Measurements from ENCODE around the gene COL5A1.
"Not testable (repeated sequence)": the region's sequence is repeated elsewhere in the genome, so short reads cannot be mapped to it uniquely, and the experiment has no call there.

The COL5A1 gene

GRCh38 chr9:134857451-134857850, 215.8 kb downstream of the COL5A1 start:
- not testable (repeated sequence) for H3K27ac ChIP-seq; DNase-seq (ENCODE audit: low read depth, low spot score)

- DNase-seq (ENCODE audit: low read depth, low spot score) = peak; percentile 14
Measured at GRCh38 chr9:134858051-134858841, 216.6 kb downstream of the COL5A1 start.

GRCh38 chr9:134860510-134860909, 218.9 kb downstream of the COL5A1 start:
- no peak overlapping the region for H3K27ac ChIP-seq
- DNase-seq (ENCODE audit: low read depth, low spot score) = no peak

More at GRCh38 chr9:134858051-134858841, 216.6 kb downstream of the COL5A1 start:
- H3K27ac ChIP-seq = no peak overlapping the region

DNA sequence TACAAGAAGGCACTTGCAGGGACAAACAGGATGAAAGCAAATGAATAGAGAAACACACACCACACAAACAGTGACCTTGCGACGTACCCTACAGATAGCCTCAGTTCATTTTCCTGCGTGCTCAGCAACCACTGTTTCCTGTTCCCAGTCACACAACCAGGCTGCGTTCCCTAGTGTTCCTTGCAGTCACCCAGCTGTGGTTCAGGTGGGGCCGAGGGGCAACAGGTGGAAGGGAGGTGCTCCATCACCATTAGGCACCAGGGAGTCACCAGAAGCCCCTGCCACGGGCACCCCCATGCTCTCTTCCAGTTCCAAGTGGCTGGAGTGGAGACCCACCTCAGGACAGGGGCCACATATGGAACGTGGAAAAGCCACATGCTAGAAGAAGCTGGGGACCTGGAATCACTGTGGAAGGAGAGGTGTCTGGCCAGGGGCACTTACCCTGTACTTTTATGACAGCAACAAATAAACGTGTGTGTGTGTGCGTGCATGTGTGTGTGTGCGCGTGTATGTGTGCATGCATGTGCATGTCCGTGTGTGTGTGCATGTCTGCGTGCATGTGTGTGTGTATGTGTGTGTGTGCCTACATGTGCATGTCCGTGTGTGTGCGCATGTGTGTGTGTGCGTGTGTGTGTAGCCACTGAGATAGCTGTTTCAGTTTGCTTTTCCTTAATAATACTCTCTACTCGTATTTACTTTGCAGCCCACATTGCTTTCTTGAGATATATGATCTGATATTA, 220.2 kb downstream of the COL5A1 start:
- no peak overlapping the region for H3K27ac ChIP-seq
- DNase-seq (ENCODE audit: low read depth, low spot score) = no peak

DNA sequence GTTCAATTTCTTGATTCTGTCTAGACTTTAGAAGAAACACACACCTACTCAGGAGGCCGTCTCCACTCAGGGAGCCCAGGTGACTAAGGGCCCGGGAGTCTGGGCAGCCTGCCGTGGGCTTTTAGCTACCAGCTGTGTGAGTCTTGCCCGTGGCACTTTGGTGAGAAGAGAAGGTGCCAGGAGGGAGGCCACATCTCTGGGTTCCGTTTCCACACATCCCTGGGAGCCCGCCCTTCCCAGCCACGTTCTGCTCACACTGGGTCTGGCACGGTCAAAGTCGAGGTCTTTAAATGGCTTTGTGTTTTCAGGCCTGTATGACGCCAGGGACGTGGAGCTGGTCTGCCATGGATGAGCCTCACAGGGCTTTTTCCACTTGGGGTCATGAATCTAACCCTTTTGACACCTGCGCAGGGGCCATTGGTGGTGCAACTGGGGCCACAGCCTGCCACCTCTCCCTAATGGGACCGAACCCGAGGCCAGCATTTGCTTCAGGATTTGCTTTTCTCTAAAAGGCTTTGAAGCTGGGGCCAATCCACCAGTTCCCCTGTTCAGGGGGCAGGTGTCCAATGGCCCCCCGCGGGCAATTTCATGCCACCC, 221.8 kb downstream of the COL5A1 start:
- no peak for DNase-seq (ENCODE audit: low read depth, low spot score)
- H3K27ac ChIP-seq = no peak overlapping the region

DNA sequence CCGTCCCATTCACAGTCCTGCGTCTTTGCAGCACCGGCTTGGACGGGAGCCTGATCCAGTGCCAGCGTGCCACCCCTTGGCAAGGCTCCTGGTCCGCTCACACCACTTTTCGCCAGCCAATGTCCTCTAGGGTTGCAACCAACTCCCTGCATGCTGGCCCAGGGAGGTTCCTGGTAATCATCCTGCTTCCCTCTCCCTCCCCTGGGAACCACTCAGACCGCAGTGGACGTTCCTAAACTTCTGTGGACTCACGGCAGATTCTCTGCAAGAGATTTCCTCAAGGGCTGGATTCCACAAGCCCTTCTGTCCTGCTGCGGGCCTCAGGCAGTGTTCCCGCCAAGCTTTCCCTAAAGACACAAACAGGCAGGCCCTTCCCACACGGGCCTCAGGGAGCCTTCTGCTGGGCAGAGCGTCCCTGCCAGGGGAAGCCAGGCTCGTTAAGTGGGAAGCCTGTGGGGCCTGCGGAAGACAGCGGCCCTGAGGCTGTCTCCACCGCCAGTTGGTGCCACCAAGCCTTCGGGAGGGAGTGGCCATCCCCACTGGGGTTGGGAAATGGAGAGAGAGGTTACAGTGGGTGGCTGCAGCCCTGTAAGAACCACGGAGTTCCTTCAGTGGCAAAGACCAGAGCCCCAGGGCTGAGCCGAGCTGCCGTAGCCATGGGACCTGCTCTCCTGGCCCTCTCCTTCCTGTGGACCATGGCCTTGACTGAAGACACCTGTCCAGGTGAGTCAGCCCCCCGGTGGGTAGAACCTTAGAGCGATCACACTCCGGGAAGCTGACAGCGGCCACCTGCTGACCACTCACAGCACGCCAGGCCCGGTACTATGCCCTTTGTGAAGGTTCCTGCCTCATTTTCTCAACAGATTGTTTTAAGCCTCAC, 222.6 kb downstream of the COL5A1 start:
- H3K27ac ChIP-seq = no peak overlapping the region

GRCh38 chr9:134864821-134865190, 223.2 kb downstream of the COL5A1 start:
- DNase-seq (ENCODE audit: low read depth, low spot score) = no peak
- H3K27ac ChIP-seq = no peak overlapping the region

More for the DNA sequence above, 222.6 kb downstream of the COL5A1 start:
- no peak for DNase-seq (ENCODE audit: low read depth, low spot score)

DNA sequence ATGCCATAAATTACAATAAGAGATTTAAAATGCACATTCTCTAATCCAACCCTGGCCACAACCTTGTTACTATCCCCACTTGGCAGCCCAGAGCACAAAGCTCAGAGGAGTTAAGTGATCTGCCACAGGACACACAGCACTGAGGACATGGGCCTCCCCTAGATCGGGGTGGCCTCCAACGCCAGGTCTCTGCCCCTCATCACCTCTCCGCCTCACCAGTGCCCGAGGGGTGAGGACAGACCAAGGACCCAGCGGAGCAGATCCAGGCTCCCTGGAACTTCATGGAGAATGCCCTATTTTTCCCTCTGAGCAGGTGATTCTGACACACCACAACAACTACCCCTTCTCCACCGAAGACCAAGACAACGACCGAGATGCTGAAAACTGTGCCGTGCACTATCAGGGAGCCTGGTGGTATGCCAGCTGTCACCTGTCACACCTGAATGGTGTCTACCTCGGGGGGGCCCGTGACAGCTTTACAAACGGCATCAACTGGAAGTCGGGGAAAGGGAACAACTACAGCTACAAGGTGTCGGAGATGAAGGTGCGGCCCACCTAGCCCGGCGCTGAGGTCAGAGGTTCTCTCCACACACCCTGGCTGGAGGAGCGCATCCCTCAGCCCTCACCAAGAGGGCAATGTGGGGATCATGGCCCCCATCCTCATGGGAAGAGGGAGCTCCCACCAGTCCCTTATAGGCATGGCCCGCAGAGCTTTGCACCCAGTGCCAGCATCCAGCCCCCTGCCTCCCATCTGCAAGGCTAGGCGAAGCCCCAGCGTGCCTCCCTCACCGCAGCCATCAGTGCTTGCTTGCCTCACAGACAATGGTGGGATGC, 226.5 kb downstream of the COL5A1 start:
- no peak overlapping the region for H3K27ac ChIP-seq
- DNase-seq (ENCODE audit: low read depth, low spot score) = no peak

DNA sequence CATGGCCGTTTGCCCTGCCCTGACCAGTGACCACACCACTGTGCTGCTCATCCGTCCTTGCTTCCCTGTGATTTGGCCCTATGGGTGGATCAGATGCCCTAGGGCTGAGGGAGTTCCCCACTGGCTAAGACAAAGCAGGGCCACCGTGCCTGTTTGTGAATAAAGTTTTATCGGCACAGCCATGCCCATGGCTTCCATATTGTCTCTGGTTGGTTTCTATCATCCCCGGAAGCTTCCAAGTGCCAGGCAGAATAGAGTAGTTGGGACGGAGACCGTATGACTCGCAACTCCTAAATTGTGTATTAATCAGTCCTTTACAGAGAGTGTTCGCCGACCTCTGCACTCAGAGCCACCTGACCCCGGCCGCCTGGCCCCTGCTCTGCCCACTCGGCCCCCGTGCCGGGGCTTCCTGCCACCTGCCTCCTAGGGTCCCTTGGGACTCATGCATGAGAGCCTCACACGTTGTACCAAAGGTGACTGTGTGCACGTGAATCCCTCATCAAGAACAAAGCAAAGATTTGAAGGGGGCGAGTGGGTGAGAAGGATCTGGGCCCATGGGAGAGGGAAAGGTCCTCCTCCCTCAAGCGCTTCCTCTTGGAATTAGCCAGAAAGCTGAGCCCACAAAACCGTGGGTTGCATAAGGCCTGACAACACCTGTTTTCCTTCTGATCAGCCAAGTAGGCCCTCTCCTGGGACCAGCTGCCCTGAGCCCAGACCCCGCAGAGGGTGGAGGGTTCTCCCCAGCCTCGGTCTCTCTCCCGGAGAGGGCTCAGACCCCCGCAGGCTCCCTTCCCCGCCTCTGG, 227.3 kb downstream of the COL5A1 start:
- no peak for DNase-seq (ENCODE audit: low read depth, low spot score)
- no peak overlapping the region for H3K27ac ChIP-seq

DNA sequence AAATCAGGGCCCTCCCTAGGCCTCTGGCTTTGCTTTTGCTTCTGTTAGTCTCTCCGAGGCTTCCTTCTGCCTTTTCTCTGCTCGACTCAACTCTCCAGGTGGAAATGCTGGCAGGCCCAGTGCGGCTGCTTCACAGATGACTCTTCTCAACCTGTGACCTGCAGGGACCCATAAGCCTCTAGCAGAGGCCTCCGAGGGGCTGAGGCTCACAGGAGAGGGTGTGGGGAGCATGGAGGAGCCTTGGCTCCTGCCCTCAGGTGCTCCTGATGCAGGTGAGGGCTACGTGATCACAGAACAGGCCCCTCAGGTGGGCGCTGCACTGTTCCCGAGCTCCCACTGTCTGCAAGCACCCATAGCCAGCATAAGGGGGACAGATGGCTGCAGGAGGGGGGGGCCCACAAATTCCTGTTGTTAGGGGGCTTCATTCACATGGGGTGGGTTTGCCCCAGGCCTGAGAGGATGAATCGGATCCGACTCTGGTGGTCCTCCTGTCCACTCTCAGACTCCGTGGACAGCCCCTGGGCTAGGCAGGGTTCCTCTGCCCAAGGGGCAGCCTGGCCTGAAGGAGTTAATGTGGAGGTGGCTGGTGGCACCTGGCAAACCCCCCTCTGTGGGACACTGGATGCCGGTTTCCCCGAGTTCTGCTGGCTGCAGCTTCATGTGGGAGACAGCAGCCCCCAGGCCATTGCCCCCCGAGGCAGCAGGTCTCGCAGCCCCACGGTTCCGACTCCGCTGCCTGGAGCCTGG, 228.1 kb downstream of the COL5A1 start:
- DNase-seq (ENCODE audit: low read depth, low spot score) = no peak
- no peak overlapping the region for H3K27ac ChIP-seq

GRCh38 chr9:134870301-134870694, 228.7 kb downstream of the COL5A1 start:
- H3K27ac ChIP-seq = no peak overlapping the region
- DNase-seq (ENCODE audit: low read depth, low spot score) = no peak

DNA sequence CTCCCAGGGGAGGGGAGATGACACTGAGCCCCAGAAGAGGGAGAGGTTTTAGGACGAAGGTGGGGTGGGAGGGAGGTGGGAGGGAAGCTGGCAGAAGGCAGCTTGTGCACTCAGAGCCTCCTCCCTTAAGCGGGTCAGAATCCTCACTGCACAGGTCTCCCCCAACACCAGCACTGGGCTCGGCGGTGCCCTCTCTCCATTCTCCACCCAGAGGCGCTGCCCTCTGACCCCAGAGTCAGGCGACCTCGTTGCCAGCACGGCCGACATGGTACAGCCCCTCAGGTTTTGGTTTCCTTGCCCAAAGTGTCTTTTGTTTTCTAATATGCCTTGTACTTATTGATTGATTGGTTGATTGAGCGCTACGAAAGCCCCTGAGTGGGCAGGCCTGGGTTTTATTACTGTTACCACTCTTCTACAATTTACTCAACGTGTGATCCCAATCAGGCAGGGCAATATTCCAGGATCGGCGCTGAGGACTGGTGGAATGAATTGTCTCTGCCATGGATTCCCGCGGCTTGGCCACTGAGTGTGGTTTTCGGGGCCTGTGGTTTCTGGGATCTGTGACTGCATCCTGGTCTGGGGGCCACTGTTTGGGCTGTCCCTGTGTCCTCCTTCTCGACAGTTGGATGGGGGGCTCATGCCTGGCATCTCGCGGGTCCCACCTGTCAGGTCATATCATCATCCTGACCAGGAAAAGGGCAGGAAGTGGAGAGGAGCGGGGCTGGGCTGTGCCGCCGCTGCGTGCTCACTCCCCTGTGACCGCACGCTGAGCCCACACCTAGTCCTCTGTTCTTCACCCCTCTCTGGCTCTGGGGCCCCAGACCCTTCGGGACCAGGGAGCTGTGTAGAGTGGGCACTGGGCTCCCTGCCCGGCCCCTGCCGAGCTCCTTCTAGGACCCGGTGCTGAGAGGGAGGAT, 229.4 kb downstream of the COL5A1 start:
- DNase-seq (ENCODE audit: low read depth, low spot score) = no peak
- no peak overlapping the region for H3K27ac ChIP-seq

- DNase-seq (ENCODE audit: low read depth, low spot score) = no peak
Measured at GRCh38 chr9:134871697-134872340, 230.2 kb downstream of the COL5A1 start.

DNA sequence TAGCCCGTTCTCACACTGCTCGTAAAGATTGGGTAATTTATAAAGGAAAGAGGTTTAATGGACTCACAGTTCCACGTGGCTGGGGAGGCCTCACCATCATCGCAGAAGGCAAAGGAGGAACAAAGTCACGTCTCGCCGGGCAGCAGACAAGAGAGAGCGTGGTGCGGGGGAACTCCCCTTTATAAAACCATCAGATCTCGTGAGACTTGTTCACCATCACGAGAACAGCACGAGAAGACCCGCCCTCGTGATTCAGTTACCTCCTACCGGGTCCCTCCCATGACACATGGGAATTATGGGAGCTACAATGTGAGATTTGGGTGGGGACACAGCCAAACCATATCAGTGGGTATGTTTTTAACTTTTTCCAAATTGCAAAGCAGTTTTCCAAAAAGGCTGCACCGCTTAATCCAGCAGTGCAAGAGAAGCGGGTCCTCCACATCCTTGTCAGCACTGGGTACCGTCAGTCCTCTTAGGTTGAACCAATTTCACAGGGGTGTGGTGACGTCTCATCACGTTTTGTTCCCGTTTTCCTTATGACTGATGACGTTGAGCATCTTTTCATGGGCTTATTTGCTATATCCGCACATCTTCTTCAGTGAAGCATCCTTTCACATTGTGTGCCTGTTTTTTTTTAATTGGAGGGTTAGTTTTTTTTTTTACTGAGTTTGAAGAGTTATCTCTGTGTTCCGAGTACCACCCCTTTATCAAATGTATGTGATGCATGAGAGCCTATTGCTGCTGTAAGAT, 231.1 kb downstream of the COL5A1 start:
- no peak for DNase-seq (ENCODE audit: low read depth, low spot score)
- no peak overlapping the region for H3K27ac ChIP-seq

More at GRCh38 chr9:134871697-134872340, 230.2 kb downstream of the COL5A1 start:
- H3K27ac ChIP-seq = no peak overlapping the region

DNA sequence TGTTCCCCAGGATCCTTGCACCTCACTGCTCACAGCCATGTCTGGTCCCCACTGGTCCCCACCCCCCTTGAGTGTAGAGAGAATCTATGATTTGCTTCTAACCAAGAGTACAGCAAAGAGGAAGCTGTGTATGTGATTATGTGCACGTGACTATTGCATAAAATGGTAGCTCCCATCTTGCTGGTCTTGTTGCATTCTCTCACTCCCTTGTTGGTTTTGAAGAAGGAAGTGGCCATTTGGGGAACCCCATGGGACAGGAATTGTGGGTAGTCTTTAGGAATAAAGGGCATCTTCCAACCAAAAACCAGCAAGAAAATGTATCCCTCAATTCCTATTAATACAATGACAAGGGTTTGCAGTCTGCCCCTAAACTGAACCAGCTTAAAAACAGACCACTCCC, 233.8 kb downstream of the COL5A1 start:
- DNase-seq (ENCODE audit: low read depth, low spot score) = no peak
- H3K27ac ChIP-seq = no peak overlapping the region

DNA sequence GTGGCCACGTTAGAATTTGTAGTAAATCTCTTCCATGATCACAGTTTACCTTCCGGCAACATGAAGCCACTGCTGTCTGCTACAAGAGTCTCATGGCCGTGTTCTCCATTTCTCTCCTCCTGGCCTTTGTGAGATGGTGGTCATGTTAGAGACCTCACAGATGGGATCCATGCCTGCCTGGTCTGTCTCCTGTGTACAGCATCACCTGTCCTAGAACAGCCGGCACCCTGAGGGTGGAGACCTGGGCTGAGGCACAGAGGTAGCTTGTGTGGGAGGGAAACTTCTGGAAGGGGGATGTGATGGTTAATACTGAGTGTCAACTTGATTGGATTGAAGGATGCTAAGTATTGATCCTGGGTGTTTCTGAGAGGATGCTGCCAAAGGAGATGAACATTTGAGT, 235.9 kb downstream of the COL5A1 start:
- H3K27ac ChIP-seq = no peak overlapping the region
- DNase-seq (ENCODE audit: low read depth, low spot score) = no peak
